HepG2 (cell line): ENCODE measurements around the gene TPGS1. TPM values are rescaled to one million over a fixed set of nuclear protein-coding genes. Genes with fewer than 3 reads are reported as not detected.
A peak's percentile ranks its signal among the peaks of the same experiment; 100 is the strongest.

ENCODE experiments used
- HNRNPL ChIP-seq: fragments of 200-400 bp; formaldehyde crosslinking; IDR thresholded peaks from 2 replicates; pipeline ENCODE4 v1.6.1; 2017; ENCODE audit warnings: mild to moderate bottlenecking, low read depth, low read length
- IRX3 ChIP-seq: sonication (generic); formaldehyde crosslinking; IDR thresholded peaks from 2 replicates; pipeline ENCODE4 v1.8.1; 2023; ENCODE audit warnings: mild to moderate bottlenecking, low read depth, missing genetic modification reagents, borderline replicate concordance
- KDM3A ChIP-seq: IDR thresholded peaks from 2 replicates; pipeline ENCODE4 v1.6.1; 2018; ENCODE audit warnings: low read depth, missing compliant biosample characterization
- KLF13 ChIP-seq: sonication (generic); formaldehyde crosslinking; IDR thresholded peaks from 2 replicates; pipeline ENCODE4 v1.4.0; 2020; ENCODE audit warnings: mild to moderate bottlenecking, missing genetic modification reagents
- KLF16 ChIP-seq, 2 experiments: sonication (generic) in 1 of 2; formaldehyde crosslinking in 1 of 2; IDR thresholded peaks; 2 replicates each; pipeline versions ENCODE4 v1.6.1 to v1.8.0; 2016 to 2023; ENCODE audit warnings: missing genetic modification reagents in 2 of 2, missing compliant biosample characterization in 1 of 2
- MED1 ChIP-seq: sonication (generic); formaldehyde crosslinking; IDR thresholded peaks from 2 replicates; pipeline ENCODE4 v1.4.0; 2020; ENCODE audit warnings: missing genetic modification reagents
- MTA3 ChIP-seq: sonication (generic); formaldehyde crosslinking; IDR thresholded peaks from 2 replicates; pipeline ENCODE4 v1.4.0; 2020; ENCODE audit warnings: missing genetic modification reagents
- PHF8 ChIP-seq: sonication (generic); formaldehyde crosslinking; IDR thresholded peaks from 2 replicates; pipeline ENCODE4 v1.5.0; 2020; ENCODE audit warnings: missing genetic modification reagents
- SATB2 ChIP-seq: sonication (generic); formaldehyde crosslinking; IDR thresholded peaks from 2 replicates; pipeline ENCODE4 v1.5.0; 2020; ENCODE audit warnings: missing genetic modification reagents
- SCMH1 ChIP-seq: sonication (generic); formaldehyde crosslinking; IDR thresholded peaks from 2 replicates; pipeline ENCODE4 v1.9.0; 2021; ENCODE audit warnings: missing genetic modification reagents, mild to moderate bottlenecking, borderline replicate concordance
- SETDB1 ChIP-seq: sonication (generic); formaldehyde crosslinking; IDR thresholded peaks from 2 replicates; pipeline ENCODE4 v1.5.1; 2020; ENCODE audit warnings: missing genetic modification reagents, mild to moderate bottlenecking, borderline replicate concordance
- TCF7L2 ChIP-seq: IDR thresholded peaks from 2 replicates; pipeline ENCODE4 v1.6.1; 2011; ENCODE audit warnings: mild to moderate bottlenecking, low read depth, low read length, moderate library complexity
- ZBTB42 ChIP-seq: sonication (generic); formaldehyde crosslinking; IDR thresholded peaks from 2 replicates; pipeline ENCODE4 v1.5.0; 2020; ENCODE audit warnings: mild to moderate bottlenecking, missing genetic modification reagents
- ZNF30 ChIP-seq: sonication (generic); formaldehyde crosslinking; IDR thresholded peaks from 2 replicates; pipeline ENCODE4 v1.5.0; 2020; ENCODE audit warnings: mild to moderate bottlenecking, missing genetic modification reagents
- ZNF501 ChIP-seq: sonication (generic); formaldehyde crosslinking; IDR thresholded peaks from 2 replicates; pipeline ENCODE4 v1.5.1; 2020; ENCODE audit warnings: mild to moderate bottlenecking, moderate library complexity, missing genetic modification reagents
- ZNF720 ChIP-seq: sonication (generic); formaldehyde crosslinking; IDR thresholded peaks from 2 replicates; pipeline ENCODE4 v1.4.0; 2020; ENCODE audit warnings: missing genetic modification reagents
- ZNF775 ChIP-seq: sonication (generic); formaldehyde crosslinking; IDR thresholded peaks from 2 replicates; pipeline ENCODE4 v1.4.0; 2020; ENCODE audit warnings: missing genetic modification reagents, mild to moderate bottlenecking, moderate library complexity, borderline replicate concordance
- ZSCAN30 ChIP-seq: sonication (generic); formaldehyde crosslinking; IDR thresholded peaks from 2 replicates; pipeline ENCODE4 v1.5.0; 2020; ENCODE audit warnings: mild to moderate bottlenecking, missing genetic modification reagents
- polyA plus RNA-seq, 8 experiments: library from polyadenylated mRNA; depleted of rRNA in 3 of 8; stranded (reverse) in 7 of 8; unstranded in 1 of 8; fragments of >200 nt; fragmentation: Illumina TruSeq in 4 of 8; extraction: Trizol in 4 of 8; gene quantifications; 2 replicates each; pipeline versions ENCODE4 v1.2.1 to v1.2.3, GENCODE V29; 2011 to 2016; ENCODE audit warnings: low read depth in 4 of 8, missing spikeins in 1 of 8, mixed read lengths in 1 of 8; ENCODE audit not compliant: insufficient read depth in 1 of 8
- total RNA-seq, 5 experiments: library from RNA; depleted of rRNA; stranded (reverse); fragments of >200 nt; fragmentation: Illumina TruSeq; extraction: Trizol; gene quantifications; 2 replicates each; pipeline ENCODE4 v1.2.3, GENCODE V29; 2016; ENCODE audit warnings: low read depth in 1 of 5
- TF ChIP-seq, protein P1 (sequence below): sonication (generic); formaldehyde crosslinking; IDR thresholded peaks from 2 replicates; pipeline ENCODE4 v1.4.0; 2020; ENCODE audit warnings: missing genetic modification reagents
- TF ChIP-seq, protein P2 (sequence below): sonication (generic); formaldehyde crosslinking; IDR thresholded peaks from 2 replicates; pipeline ENCODE4 v1.4.0; 2020; ENCODE audit warnings: missing genetic modification reagents
- TF ChIP-seq, protein P3 (sequence below): sonication (generic); formaldehyde crosslinking; IDR thresholded peaks from 2 replicates; pipeline ENCODE4 v1.5.1; 2020; ENCODE audit warnings: mild to moderate bottlenecking, missing genetic modification reagents, moderate library complexity

Gene TPGS1
- total and polyA plus RNA-seq, 2 of the 13 experiments (the other 11 are each of a cell fraction or from before 2014, with no cell fraction given) = 1.1 to 6.2 TPM

DNA sequence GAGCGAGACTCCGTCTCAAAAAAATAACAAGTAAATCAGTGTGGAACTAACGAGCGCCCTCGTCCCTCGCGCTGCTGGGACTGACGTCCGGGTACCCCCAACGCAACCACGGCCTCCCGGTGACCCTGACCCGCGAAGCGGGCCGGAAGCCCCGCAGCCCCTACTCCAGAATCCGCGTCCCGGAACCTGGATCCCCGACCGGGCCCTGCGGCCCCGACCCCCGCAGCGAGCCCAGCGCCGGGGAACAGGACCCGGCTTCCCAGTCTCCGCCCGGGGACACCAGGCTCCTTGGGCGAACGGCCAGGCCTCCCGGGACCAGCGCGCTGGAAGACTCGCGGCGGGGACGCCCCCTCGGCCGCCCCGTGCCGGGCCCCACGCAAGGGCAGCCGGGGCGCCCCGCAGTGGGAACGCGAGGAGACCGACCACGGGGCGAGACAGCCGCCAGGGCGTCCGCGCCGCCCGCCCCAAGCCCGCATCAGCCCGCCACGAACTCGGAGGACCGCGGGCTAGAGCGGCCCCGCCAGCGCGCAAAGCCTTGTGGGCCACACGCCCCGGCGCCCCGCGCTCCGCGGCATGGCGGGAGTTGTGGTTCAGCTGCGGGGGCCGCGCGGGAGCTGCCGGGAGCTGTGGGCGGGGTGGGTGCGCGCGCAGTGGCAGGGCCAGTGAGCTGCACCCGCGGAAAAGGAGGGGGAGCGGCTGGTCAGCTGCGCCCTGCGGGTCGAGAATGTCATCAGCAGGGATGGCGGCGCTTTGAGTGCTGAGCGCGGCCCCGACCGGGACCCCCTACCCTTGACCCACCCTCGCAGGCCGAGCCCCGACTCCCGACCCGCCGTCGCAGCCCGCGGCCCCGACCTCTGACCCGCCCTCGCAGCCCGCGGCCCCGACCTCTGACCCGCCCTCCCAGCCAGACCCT lies 18.5 kb upstream of the TPGS1 start (continued):
- no peak for TF ChIP-seq HNRNPL
- TF ChIP-seq KLF13 (CRISPR knock-in tag) = no peak
- TF ChIP-seq ZNF720 = no peak
- no peak for TF ChIP-seq ZBTB42 (CRISPR knock-in tag)
- peak in 1 of 2 experiments; percentile 69; a peak in 1 of 4 replicates for TF ChIP-seq KLF16 (CRISPR knock-in tag; IDR thresholded peaks at IDR 0.05)
- TF ChIP-seq SATB2 (CRISPR knock-in tag) = no peak
- no peak for TF ChIP-seq ZNF30 (CRISPR knock-in tag)
- TF ChIP-seq, protein P1, sequence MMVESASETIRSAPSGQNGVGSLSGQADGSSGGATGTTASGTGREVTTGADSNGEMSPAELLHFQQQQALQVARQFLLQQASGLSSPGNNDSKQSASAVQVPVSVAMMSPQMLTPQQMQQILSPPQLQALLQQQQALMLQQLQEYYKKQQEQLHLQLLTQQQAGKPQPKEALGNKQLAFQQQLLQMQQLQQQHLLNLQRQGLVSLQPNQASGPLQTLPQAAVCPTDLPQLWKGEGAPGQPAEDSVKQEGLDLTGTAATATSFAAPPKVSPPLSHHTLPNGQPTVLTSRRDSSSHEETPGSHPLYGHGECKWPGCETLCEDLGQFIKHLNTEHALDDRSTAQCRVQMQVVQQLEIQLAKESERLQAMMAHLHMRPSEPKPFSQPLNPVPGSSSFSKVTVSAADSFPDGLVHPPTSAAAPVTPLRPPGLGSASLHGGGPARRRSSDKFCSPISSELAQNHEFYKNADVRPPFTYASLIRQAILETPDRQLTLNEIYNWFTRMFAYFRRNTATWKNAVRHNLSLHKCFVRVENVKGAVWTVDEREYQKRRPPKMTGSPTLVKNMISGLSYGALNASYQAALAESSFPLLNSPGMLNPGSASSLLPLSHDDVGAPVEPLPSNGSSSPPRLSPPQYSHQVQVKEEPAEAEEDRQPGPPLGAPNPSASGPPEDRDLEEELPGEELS (CRISPR knock-in tag) = peak; percentile 19; the same call in 1 of the 2 replicates
- no peak for TF ChIP-seq SCMH1 (CRISPR knock-in tag)
- 0 out of 2 replicates have a peak, but pooled peaks have one; percentile 18 for TF ChIP-seq IRX3 (CRISPR knock-in tag)
- TF ChIP-seq, protein P2, sequence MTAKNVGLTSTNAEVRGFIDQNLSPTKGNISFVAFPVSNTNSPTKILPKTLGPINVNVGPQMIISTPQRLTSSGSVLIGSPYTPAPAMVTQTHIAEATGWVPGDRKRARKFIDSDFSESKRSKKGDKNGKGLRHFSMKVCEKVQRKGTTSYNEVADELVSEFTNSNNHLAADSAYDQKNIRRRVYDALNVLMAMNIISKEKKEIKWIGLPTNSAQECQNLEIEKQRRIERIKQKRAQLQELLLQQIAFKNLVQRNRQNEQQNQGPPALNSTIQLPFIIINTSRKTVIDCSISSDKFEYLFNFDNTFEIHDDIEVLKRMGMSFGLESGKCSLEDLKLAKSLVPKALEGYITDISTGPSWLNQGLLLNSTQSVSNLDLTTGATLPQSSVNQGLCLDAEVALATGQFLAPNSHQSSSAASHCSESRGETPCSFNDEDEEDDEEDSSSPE (CRISPR knock-in tag) = peak; percentile 94
- no peak for TF ChIP-seq SETDB1
- TF ChIP-seq ZNF775 (CRISPR knock-in tag) = no peak
- TF ChIP-seq KDM3A (CRISPR knock-in tag) = no peak
- TF ChIP-seq, protein P3, sequence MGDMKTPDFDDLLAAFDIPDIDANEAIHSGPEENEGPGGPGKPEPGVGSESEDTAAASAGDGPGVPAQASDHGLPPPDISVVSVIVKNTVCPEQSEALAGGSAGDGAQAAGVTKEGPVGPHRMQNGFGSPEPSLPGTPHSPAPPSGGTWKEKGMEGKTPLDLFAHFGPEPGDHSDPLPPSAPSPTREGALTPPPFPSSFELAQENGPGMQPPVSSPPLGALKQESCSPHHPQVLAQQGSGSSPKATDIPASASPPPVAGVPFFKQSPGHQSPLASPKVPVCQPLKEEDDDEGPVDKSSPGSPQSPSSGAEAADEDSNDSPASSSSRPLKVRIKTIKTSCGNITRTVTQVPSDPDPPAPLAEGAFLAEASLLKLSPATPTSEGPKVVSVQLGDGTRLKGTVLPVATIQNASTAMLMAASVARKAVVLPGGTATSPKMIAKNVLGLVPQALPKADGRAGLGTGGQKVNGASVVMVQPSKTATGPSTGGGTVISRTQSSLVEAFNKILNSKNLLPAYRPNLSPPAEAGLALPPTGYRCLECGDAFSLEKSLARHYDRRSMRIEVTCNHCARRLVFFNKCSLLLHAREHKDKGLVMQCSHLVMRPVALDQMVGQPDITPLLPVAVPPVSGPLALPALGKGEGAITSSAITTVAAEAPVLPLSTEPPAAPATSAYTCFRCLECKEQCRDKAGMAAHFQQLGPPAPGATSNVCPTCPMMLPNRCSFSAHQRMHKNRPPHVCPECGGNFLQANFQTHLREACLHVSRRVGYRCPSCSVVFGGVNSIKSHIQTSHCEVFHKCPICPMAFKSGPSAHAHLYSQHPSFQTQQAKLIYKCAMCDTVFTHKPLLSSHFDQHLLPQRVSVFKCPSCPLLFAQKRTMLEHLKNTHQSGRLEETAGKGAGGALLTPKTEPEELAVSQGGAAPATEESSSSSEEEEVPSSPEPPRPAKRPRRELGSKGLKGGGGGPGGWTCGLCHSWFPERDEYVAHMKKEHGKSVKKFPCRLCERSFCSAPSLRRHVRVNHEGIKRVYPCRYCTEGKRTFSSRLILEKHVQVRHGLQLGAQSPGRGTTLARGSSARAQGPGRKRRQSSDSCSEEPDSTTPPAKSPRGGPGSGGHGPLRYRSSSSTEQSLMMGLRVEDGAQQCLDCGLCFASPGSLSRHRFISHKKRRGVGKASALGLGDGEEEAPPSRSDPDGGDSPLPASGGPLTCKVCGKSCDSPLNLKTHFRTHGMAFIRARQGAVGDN (CRISPR knock-in tag) = peak; percentile 76
- TF ChIP-seq ZNF501 (CRISPR knock-in tag) = no peak; the same call in none of the 2 replicates
- TF ChIP-seq TCF7L2 = no peak
- peak; percentile 71 for TF ChIP-seq MED1
- peak; percentile 92; the same call in 1 of the 2 replicates for TF ChIP-seq ZSCAN30 (CRISPR knock-in tag)
- no peak for TF ChIP-seq MTA3 (CRISPR knock-in tag)
- TF ChIP-seq PHF8 (CRISPR knock-in tag) = peak; percentile 61
